Trophoblast cell (in vitro differentiated cells and primary cell): Measurements from ENCODE around the gene LHFPL2.
A peak's percentile ranks its signal among the peaks of the same experiment; 100 is the strongest.

Experiments
- DNase-seq, 2 donors: peaks; one replicate each; pipeline ENCODE4 v3.0.0-alpha.2; 2016
- H2AFZ ChIP-seq: 2 replicates; pipeline ENCODE4 v1.6.1; 2013; ENCODE audit warnings: low read length, moderate library complexity, mild to moderate bottlenecking; ENCODE audit not compliant: insufficient read depth, poor library complexity
- H2AK5ac ChIP-seq: 2 replicates; pipeline ENCODE4 v1.6.1; 2013; ENCODE audit warnings: mild to moderate bottlenecking, low read length
- H2BK120ac ChIP-seq: 2 replicates; pipeline ENCODE4 v1.6.1; 2013; ENCODE audit warnings: low read length, mild to moderate bottlenecking, moderate library complexity; ENCODE audit not compliant: insufficient read depth, poor library complexity
- H2BK12ac ChIP-seq: 2 replicates; pipeline ENCODE4 v1.6.1; 2013; ENCODE audit warnings: mild to moderate bottlenecking, low read length, moderate library complexity
- H2BK5ac ChIP-seq: 2 replicates; pipeline ENCODE4 v1.6.1; 2013; ENCODE audit warnings: low read length, low read depth, moderate library complexity, mild to moderate bottlenecking; ENCODE audit not compliant: poor library complexity
- H3K14ac ChIP-seq: 2 replicates; pipeline ENCODE4 v1.6.1; 2013; ENCODE audit warnings: mild to moderate bottlenecking, low read length
- H3K18ac ChIP-seq: 2 replicates; pipeline ENCODE4 v1.6.1; 2013; ENCODE audit warnings: mild to moderate bottlenecking, low read length
- H3K23ac ChIP-seq: 2 replicates; pipeline ENCODE4 v1.6.1; 2013; ENCODE audit warnings: low read length
- H3K27ac ChIP-seq: 2 replicates; pipeline ENCODE4 v1.5.1; 2013; ENCODE audit warnings: low read depth, mild to moderate bottlenecking, inconsistent platforms, low read length, moderate library complexity
- H3K27me3 ChIP-seq: 2 replicates; pipeline ENCODE4 v1.6.1; 2013; ENCODE audit warnings: inconsistent platforms, mild to moderate bottlenecking, low read length, moderate library complexity; ENCODE audit not compliant: insufficient read depth
- H3K36me3 ChIP-seq, 2 experiments: 1 replicate in 1 of 2; 2 replicates in 1 of 2; pipeline ENCODE4 v1.6.1; 2013; ENCODE audit warnings: low read length in 2 of 2, mild to moderate bottlenecking in 2 of 2, moderate library complexity in 1 of 2; ENCODE audit not compliant: insufficient read depth in 2 of 2, control insufficient read depth in 1 of 2
- H3K4ac ChIP-seq: 2 replicates; pipeline ENCODE4 v1.6.1; 2013; ENCODE audit warnings: low read depth, mild to moderate bottlenecking, low read length, moderate library complexity
- H3K4me1 ChIP-seq, 2 experiments: 1 replicate in 1 of 2; 2 replicates in 1 of 2; pipeline ENCODE4 v1.6.1; 2013; ENCODE audit warnings: low read length in 2 of 2, mild to moderate bottlenecking in 2 of 2, moderate library complexity in 1 of 2; ENCODE audit not compliant: insufficient read depth in 2 of 2, control insufficient read depth in 1 of 2
- H3K4me2 ChIP-seq: 2 replicates; pipeline ENCODE4 v1.6.1; 2013; ENCODE audit warnings: inconsistent platforms, mild to moderate bottlenecking, low read length, moderate library complexity
- H3K4me3 ChIP-seq: 2 replicates; pipeline ENCODE4 v1.5.1; 2013; ENCODE audit warnings: mild to moderate bottlenecking, low read depth, low read length, inconsistent platforms
- H3K79me1 ChIP-seq: one replicate; pipeline ENCODE4 v1.6.1; 2013; ENCODE audit warnings: low read length
- H3K79me2 ChIP-seq: 2 replicates; pipeline ENCODE4 v1.6.1; 2013; ENCODE audit warnings: low read length, mild to moderate bottlenecking; ENCODE audit not compliant: control insufficient read depth, insufficient read depth, poor library complexity
- H3K9ac ChIP-seq: 2 replicates; pipeline ENCODE4 v1.6.1; 2013; ENCODE audit warnings: mild to moderate bottlenecking, low read length
- H3K9me3 ChIP-seq: 2 replicates; pipeline ENCODE4 v1.6.1; 2013; ENCODE audit warnings: low read depth, mild to moderate bottlenecking, control low read depth, inconsistent platforms, low read length; ENCODE audit not compliant: insufficient read depth
- H4K12ac ChIP-seq: 2 replicates; pipeline ENCODE4 v1.6.1; 2013; ENCODE audit warnings: low read depth, mild to moderate bottlenecking, low read length, moderate library complexity
- H4K8ac ChIP-seq: 2 replicates; pipeline ENCODE4 v1.6.1; 2013; ENCODE audit warnings: low read depth, mild to moderate bottlenecking, low read length, moderate library complexity
- H4K91ac ChIP-seq: one replicate; pipeline ENCODE4 v1.6.1; 2013; ENCODE audit warnings: low read depth, mild to moderate bottlenecking, low read length, moderate library complexity
- WGBS: extraction: QIAGEN DNeasy Blood & Tissue Kit; methylation state at CpG from one replicate; pipeline ENCODE4 v1.1.7; 2013; ENCODE audit warnings: missing lambda C conversion rate; ENCODE audit not compliant: insufficient read length, insufficient coverage; ENCODE audit errors: extremely low coverage; 5-methylcytosine and 5-hydroxymethylcytosine counted together

LHFPL2 gene

GRCh38 chr5:78591972-78592700 lies 56.4 kb downstream of the LHFPL2 start:
- no peaks in the 10 kb centered on the region for H3K9me3 ChIP-seq

GRCh38 chr5:78591138-78591612 lies 57.4 kb downstream of the LHFPL2 start:
- H3K79me2 ChIP-seq = peaks cover 2% of the 10 kb centered on the region
- H3K27ac ChIP-seq = peak overlapping the region; percentile 5
- no peak for DNase-seq
- peaks cover 9 to 18% of the 10 kb centered on the region in 2 experiments for H3K4me1 ChIP-seq
- no peak overlapping the region for H2BK12ac ChIP-seq
- peaks cover 2 to 6% of the 10 kb centered on the region in 2 experiments for H3K36me3 ChIP-seq
- H3K18ac ChIP-seq = no peak overlapping the region
- no peaks in the 10 kb centered on the region for H3K27me3 ChIP-seq
- no peak overlapping the region for H3K14ac ChIP-seq
- peaks cover 3% of the 10 kb centered on the region for H3K79me1 ChIP-seq
- no peak overlapping the region for H2AFZ ChIP-seq
- no peak overlapping the region for H2AK5ac ChIP-seq
- no peak overlapping the region for H3K4ac ChIP-seq
- no CpG with 5 or more reads among the region's 6 CpGs for WGBS
- H2BK5ac ChIP-seq = no peak overlapping the region
- no peak overlapping the region for H4K91ac ChIP-seq
- no peak overlapping the region for H4K8ac ChIP-seq
- H3K4me2 ChIP-seq = no peak overlapping the region
- H3K9me3 ChIP-seq = no peaks in the 10 kb centered on the region
- H3K23ac ChIP-seq = no peak overlapping the region
- no peak overlapping the region for H3K4me3 ChIP-seq
- H3K9ac ChIP-seq = no peak overlapping the region
- no peak overlapping the region for H2BK120ac ChIP-seq
- no peak overlapping the region for H4K12ac ChIP-seq

More at GRCh38 chr5:78591972-78592700, 56.4 kb downstream of the LHFPL2 start:
- no peak overlapping the region for H3K4ac ChIP-seq
- H3K4me3 ChIP-seq = no peak overlapping the region
- H3K18ac ChIP-seq = no peak overlapping the region
- no peak overlapping the region for H3K23ac ChIP-seq
- no peak for DNase-seq
- H3K36me3 ChIP-seq = peaks cover 2 to 6% of the 10 kb centered on the region in 2 experiments
- no peak overlapping the region for H3K14ac ChIP-seq
- WGBS = no CpG with 5 or more reads among the region's 9 CpGs
- no peak overlapping the region for H3K27ac ChIP-seq
- H3K9ac ChIP-seq = no peak overlapping the region
- H3K79me2 ChIP-seq = peaks cover 5% of the 10 kb centered on the region
- no peak overlapping the region for H4K91ac ChIP-seq
- no peak overlapping the region for H2BK120ac ChIP-seq
- no peak overlapping the region for H4K12ac ChIP-seq
- no peak overlapping the region for H2AK5ac ChIP-seq
- H3K27me3 ChIP-seq = no peaks in the 10 kb centered on the region
- no peak overlapping the region for H4K8ac ChIP-seq
- no peak overlapping the region for H2AFZ ChIP-seq
- H3K79me1 ChIP-seq = peaks cover 6% of the 10 kb centered on the region
- H3K4me2 ChIP-seq = no peak overlapping the region
- peaks cover 11 to 18% of the 10 kb centered on the region in 2 experiments for H3K4me1 ChIP-seq
- H2BK12ac ChIP-seq = no peak overlapping the region
- H2BK5ac ChIP-seq = no peak overlapping the region

GRCh38 chr5:78589923-78590322 lies 58.6 kb downstream of the LHFPL2 start:
- no CpG with 5 or more reads among the region's 5 CpGs for WGBS

GRCh38 chr5:78588507-78588906 lies 60.1 kb downstream of the LHFPL2 start:
- DNase-seq = no peak
- peaks cover 3% of the 10 kb centered on the region for H3K9me3 ChIP-seq
- no peak overlapping the region for H3K23ac ChIP-seq
- no peak overlapping the region for H2BK5ac ChIP-seq
- H2AFZ ChIP-seq = no peak overlapping the region
- H3K79me2 ChIP-seq = no peaks in the 10 kb centered on the region
- no peak overlapping the region for H3K9ac ChIP-seq
- H3K14ac ChIP-seq = no peak overlapping the region
- H4K8ac ChIP-seq = no peak overlapping the region
- H4K12ac ChIP-seq = no peak overlapping the region
- H2AK5ac ChIP-seq = no peak overlapping the region
- no peak overlapping the region for H2BK12ac ChIP-seq
- no peak overlapping the region for H3K27ac ChIP-seq
- no peaks in the 10 kb centered on the region for H3K79me1 ChIP-seq
- no peak overlapping the region for H2BK120ac ChIP-seq
- no peak overlapping the region for H4K91ac ChIP-seq
- no peak overlapping the region for H3K18ac ChIP-seq
- no peak overlapping the region for H3K4me3 ChIP-seq
- no peak overlapping the region for H3K4me2 ChIP-seq
- H3K4me1 ChIP-seq = peaks cover 5 to 8% of the 10 kb centered on the region in 2 experiments
- H3K27me3 ChIP-seq = no peaks in the 10 kb centered on the region
- peaks cover 8 to 10% of the 10 kb centered on the region in 2 experiments for H3K36me3 ChIP-seq
- no peak overlapping the region for H3K4ac ChIP-seq

More at GRCh38 chr5:78589923-78590322, 58.6 kb downstream of the LHFPL2 start:
- Histone ChIP-seq H3K18ac (no peak overlapping the region), H3K27me3 (no peaks in the 10 kb centered on the region), H3K79me2 (peaks cover 2% of the 10 kb centered on the region), H3K23ac (no peak overlapping the region), H2AFZ (no peak overlapping the region), H2BK5ac (no peak overlapping the region), H4K12ac (no peak overlapping the region), H2BK120ac (no peak overlapping the region), H3K9me3 (peaks cover 3% of the 10 kb centered on the region), H3K4me2 (no peak overlapping the region), H3K9ac (no peak overlapping the region), H3K4me3 (no peak overlapping the region), H3K14ac (no peak overlapping the region), H3K36me3 (peaks cover 7 to 10% of the 10 kb centered on the region in 2 experiments), H4K8ac (no peak overlapping the region), H2BK12ac (no peak overlapping the region), H3K4ac (no peak overlapping the region), H3K27ac (no peak overlapping the region), H2AK5ac (no peak overlapping the region), H4K91ac (no peak overlapping the region), H3K79me1 (no peaks in the 10 kb centered on the region), H3K4me1 (peaks cover 5 to 13% of the 10 kb centered on the region in 2 experiments)
- no peak for DNase-seq
